Neutrophil (primary cell): ENCODE data around the gene TNFAIP8.
A peak's percentile ranks its signal among the peaks of the same experiment; 100 is the strongest.

Source experiments
- H3K27ac ChIP-seq: fragments of 200-600 bp; sonication (generic); 2 replicates; pipeline ENCODE4 v1.5.1; 2016; ENCODE audit warnings: mild to moderate bottlenecking, moderate library complexity
- H3K27me3 ChIP-seq: fragments of 200-600 bp; sonication (generic); 2 replicates; pipeline ENCODE4 v1.6.0; 2016; ENCODE audit warnings: mild to moderate bottlenecking
- H3K36me3 ChIP-seq: fragments of 200-600 bp; sonication (generic); 2 replicates; pipeline ENCODE4 v1.5.1; 2017
- H3K4me1 ChIP-seq, 2 experiments: fragments of 200-600 bp in 1 of 2; sonication (generic) in 1 of 2; 1 replicate in 1 of 2; 2 replicates in 1 of 2; pipeline versions ENCODE4 v1.5.1 to v1.6.1; 2013 to 2016; ENCODE audit warnings: low read depth in 1 of 2, low read length in 1 of 2, mild to moderate bottlenecking in 1 of 2, moderate library complexity in 1 of 2; ENCODE audit not compliant: control insufficient read depth in 1 of 2, insufficient read depth in 1 of 2
- H3K4me3 ChIP-seq, 2 experiments: fragments of 200-600 bp in 1 of 2; sonication (generic) in 1 of 2; 1 replicate in 1 of 2; 2 replicates in 1 of 2; pipeline ENCODE4 v1.5.1; 2013 to 2016; ENCODE audit warnings: low read depth in 1 of 2, low read length in 1 of 2, mild to moderate bottlenecking in 1 of 2, moderate library complexity in 1 of 2
- H3K9me3 ChIP-seq: fragments of 200-600 bp; sonication (generic); 2 replicates; pipeline ENCODE4 v1.5.1; 2016
- CTCF ChIP-seq: fragments of 200-600 bp; sonication (generic); IDR thresholded peaks from 2 replicates; pipeline ENCODE4 v1.5.1; 2016; ENCODE audit warnings: antibody characterized with exemption

TNFAIP8 gene

GRCh38 chr5:119318256-119318894, 37.4 kb upstream of the TNFAIP8 start:
- TF ChIP-seq CTCF, result no peak
- Histone ChIP-seq H3K4me1 (peaks cover 89 to 91% of the 10 kb centered on the region in 2 experiments), H3K27ac (peak overlapping the region; percentile 64), H3K27me3 (no peaks in the 10 kb centered on the region), H3K4me3 (no peak overlapping the region), H3K9me3 (no peaks in the 10 kb centered on the region), H3K36me3 (no peaks in the 10 kb centered on the region)

GRCh38 chr5:119319401-119319800, 36.4 kb upstream of the TNFAIP8 start:
- peaks cover 89 to 91% of the 10 kb centered on the region in 2 experiments for H3K4me1 ChIP-seq
- peak overlapping the region; percentile 64 for H3K27ac ChIP-seq
- H3K36me3 ChIP-seq, result no peaks in the 10 kb centered on the region
- H3K4me3 ChIP-seq, result no peak overlapping the region
- no peaks in the 10 kb centered on the region for H3K27me3 ChIP-seq
- TF ChIP-seq CTCF, result no peak
- H3K9me3 ChIP-seq, result no peaks in the 10 kb centered on the region

- TF ChIP-seq CTCF, result no peak
- peak overlapping the region; percentile 64 for H3K27ac ChIP-seq
- no peaks in the 10 kb centered on the region for H3K27me3 ChIP-seq
- H3K4me1 ChIP-seq, result peaks cover 89 to 92% of the 10 kb centered on the region in 2 experiments
- H3K4me3 ChIP-seq, result no peak overlapping the region
- H3K9me3 ChIP-seq, result no peaks in the 10 kb centered on the region
- H3K36me3 ChIP-seq, result no peaks in the 10 kb centered on the region
Observed at GRCh38 chr5:119319890-119320289, 35.9 kb upstream of the TNFAIP8 start.

- Histone ChIP-seq H3K4me1 (peaks cover 88 to 89% of the 10 kb centered on the region in 2 experiments), H3K36me3 (no peaks in the 10 kb centered on the region), H3K27me3 (no peaks in the 10 kb centered on the region), H3K27ac (peak overlapping the region; percentile 64), H3K9me3 (no peaks in the 10 kb centered on the region), H3K4me3 (no peak overlapping the region)
- TF ChIP-seq CTCF, result no peak
Observed at GRCh38 chr5:119321569-119322311, 34.1 kb upstream of the TNFAIP8 start.

- Histone ChIP-seq H3K4me3 (no peak overlapping the region), H3K36me3 (no peaks in the 10 kb centered on the region), H3K27me3 (no peaks in the 10 kb centered on the region), H3K27ac (peak overlapping the region; percentile 64), H3K9me3 (no peaks in the 10 kb centered on the region), H3K4me1 (peaks cover 88 to 90% of the 10 kb centered on the region in 2 experiments)
- TF ChIP-seq CTCF, result no peak
Observed at GRCh38 chr5:119322312-119322947, 33.4 kb upstream of the TNFAIP8 start.
